Trophoblast cell (in vitro differentiated cells and primary cell): ENCODE results near the gene CDAN1.
A peak's percentile ranks its signal among the peaks of the same experiment; 100 is the strongest.

Source experiments
- DNase-seq, 2 donors: peaks; one replicate each; pipeline ENCODE4 v3.0.0-alpha.2; 2016
- H2AFZ ChIP-seq: 2 replicates; pipeline ENCODE4 v1.6.1; 2013; ENCODE audit warnings: low read length, moderate library complexity, mild to moderate bottlenecking; ENCODE audit not compliant: insufficient read depth, poor library complexity
- H2AK5ac ChIP-seq: 2 replicates; pipeline ENCODE4 v1.6.1; 2013; ENCODE audit warnings: mild to moderate bottlenecking, low read length
- H2BK120ac ChIP-seq: 2 replicates; pipeline ENCODE4 v1.6.1; 2013; ENCODE audit warnings: low read length, mild to moderate bottlenecking, moderate library complexity; ENCODE audit not compliant: insufficient read depth, poor library complexity
- H2BK12ac ChIP-seq: 2 replicates; pipeline ENCODE4 v1.6.1; 2013; ENCODE audit warnings: mild to moderate bottlenecking, low read length, moderate library complexity
- H2BK5ac ChIP-seq: 2 replicates; pipeline ENCODE4 v1.6.1; 2013; ENCODE audit warnings: low read length, low read depth, moderate library complexity, mild to moderate bottlenecking; ENCODE audit not compliant: poor library complexity
- H3K14ac ChIP-seq: 2 replicates; pipeline ENCODE4 v1.6.1; 2013; ENCODE audit warnings: mild to moderate bottlenecking, low read length
- H3K18ac ChIP-seq: 2 replicates; pipeline ENCODE4 v1.6.1; 2013; ENCODE audit warnings: mild to moderate bottlenecking, low read length
- H3K23ac ChIP-seq: 2 replicates; pipeline ENCODE4 v1.6.1; 2013; ENCODE audit warnings: low read length
- H3K27ac ChIP-seq: 2 replicates; pipeline ENCODE4 v1.5.1; 2013; ENCODE audit warnings: low read depth, mild to moderate bottlenecking, inconsistent platforms, low read length, moderate library complexity
- H3K27me3 ChIP-seq: 2 replicates; pipeline ENCODE4 v1.6.1; 2013; ENCODE audit warnings: inconsistent platforms, mild to moderate bottlenecking, low read length, moderate library complexity; ENCODE audit not compliant: insufficient read depth
- H3K36me3 ChIP-seq, 2 experiments: 1 replicate in 1 of 2; 2 replicates in 1 of 2; pipeline ENCODE4 v1.6.1; 2013; ENCODE audit warnings: low read length in 2 of 2, mild to moderate bottlenecking in 2 of 2, moderate library complexity in 1 of 2; ENCODE audit not compliant: insufficient read depth in 2 of 2, control insufficient read depth in 1 of 2
- H3K4ac ChIP-seq: 2 replicates; pipeline ENCODE4 v1.6.1; 2013; ENCODE audit warnings: low read depth, mild to moderate bottlenecking, low read length, moderate library complexity
- H3K4me1 ChIP-seq, 2 experiments: 1 replicate in 1 of 2; 2 replicates in 1 of 2; pipeline ENCODE4 v1.6.1; 2013; ENCODE audit warnings: low read length in 2 of 2, mild to moderate bottlenecking in 2 of 2, moderate library complexity in 1 of 2; ENCODE audit not compliant: insufficient read depth in 2 of 2, control insufficient read depth in 1 of 2
- H3K4me2 ChIP-seq: 2 replicates; pipeline ENCODE4 v1.6.1; 2013; ENCODE audit warnings: inconsistent platforms, mild to moderate bottlenecking, low read length, moderate library complexity
- H3K4me3 ChIP-seq: 2 replicates; pipeline ENCODE4 v1.5.1; 2013; ENCODE audit warnings: mild to moderate bottlenecking, low read depth, low read length, inconsistent platforms
- H3K79me1 ChIP-seq: one replicate; pipeline ENCODE4 v1.6.1; 2013; ENCODE audit warnings: low read length
- H3K79me2 ChIP-seq: 2 replicates; pipeline ENCODE4 v1.6.1; 2013; ENCODE audit warnings: low read length, mild to moderate bottlenecking; ENCODE audit not compliant: control insufficient read depth, insufficient read depth, poor library complexity
- H3K9ac ChIP-seq: 2 replicates; pipeline ENCODE4 v1.6.1; 2013; ENCODE audit warnings: mild to moderate bottlenecking, low read length
- H3K9me3 ChIP-seq: 2 replicates; pipeline ENCODE4 v1.6.1; 2013; ENCODE audit warnings: low read depth, mild to moderate bottlenecking, control low read depth, inconsistent platforms, low read length; ENCODE audit not compliant: insufficient read depth
- H4K12ac ChIP-seq: 2 replicates; pipeline ENCODE4 v1.6.1; 2013; ENCODE audit warnings: low read depth, mild to moderate bottlenecking, low read length, moderate library complexity
- H4K8ac ChIP-seq: 2 replicates; pipeline ENCODE4 v1.6.1; 2013; ENCODE audit warnings: low read depth, mild to moderate bottlenecking, low read length, moderate library complexity
- H4K91ac ChIP-seq: one replicate; pipeline ENCODE4 v1.6.1; 2013; ENCODE audit warnings: low read depth, mild to moderate bottlenecking, low read length, moderate library complexity
- WGBS: extraction: QIAGEN DNeasy Blood & Tissue Kit; methylation state at CpG from one replicate; pipeline ENCODE4 v1.1.7; 2013; ENCODE audit warnings: missing lambda C conversion rate; ENCODE audit not compliant: insufficient read length, insufficient coverage; ENCODE audit errors: extremely low coverage; 5-methylcytosine and 5-hydroxymethylcytosine counted together

Gene CDAN1

GRCh38 chr15:42728972-42729371 lies 8.0 kb downstream of the CDAN1 start:
- H2BK12ac ChIP-seq = no peak overlapping the region

GRCh38 chr15:42728560-42728959 lies 8.4 kb downstream of the CDAN1 start:
- Histone ChIP-seq H4K91ac (no peak overlapping the region), H3K14ac (no peak overlapping the region)
- WGBS = no CpG with 5 or more reads among the region's 5 CpGs

More at GRCh38 chr15:42728972-42729371, 8.0 kb downstream of the CDAN1 start:
- no peak overlapping the region for H2AFZ ChIP-seq
- H3K4me2 ChIP-seq = no peak overlapping the region
- no peak overlapping the region for H3K14ac ChIP-seq
- no peak overlapping the region for H3K4ac ChIP-seq
- DNase-seq = no peak
- no peaks in the 10 kb centered on the region for H3K79me1 ChIP-seq
- H2BK5ac ChIP-seq = no peak overlapping the region
- no peaks in the 10 kb centered on the region for H3K9me3 ChIP-seq
- no peak overlapping the region for H3K9ac ChIP-seq
- no peak overlapping the region for H2BK120ac ChIP-seq
- no peak overlapping the region for H3K23ac ChIP-seq
- H3K27ac ChIP-seq = no peak overlapping the region
- no peak overlapping the region for H4K91ac ChIP-seq
- WGBS = no CpG with 5 or more reads among the region's 14 CpGs
- no peaks in the 10 kb centered on the region for H3K4me1 ChIP-seq
- H3K18ac ChIP-seq = no peak overlapping the region
- no peak overlapping the region for H4K12ac ChIP-seq
- no peaks in the 10 kb centered on the region for H3K27me3 ChIP-seq
- no peak overlapping the region for H2AK5ac ChIP-seq
- no peak overlapping the region for H4K8ac ChIP-seq
- no peak overlapping the region for H3K4me3 ChIP-seq
- H3K79me2 ChIP-seq = no peaks in the 10 kb centered on the region
- peaks cover 76 to 91% of the 10 kb centered on the region in 2 experiments for H3K36me3 ChIP-seq

GRCh38 chr15:42727750-42728381 lies 9.1 kb downstream of the CDAN1 start:
- Histone ChIP-seq H3K36me3 (peaks cover 68 to 89% of the 10 kb centered on the region in 2 experiments), H3K79me1 (no peaks in the 10 kb centered on the region), H3K4me2 (no peak overlapping the region), H2BK120ac (no peak overlapping the region), H3K9ac (no peak overlapping the region), H3K14ac (no peak overlapping the region), H3K27me3 (no peaks in the 10 kb centered on the region), H3K4me3 (no peak overlapping the region), H2AFZ (no peak overlapping the region), H3K18ac (no peak overlapping the region), H3K27ac (no peak overlapping the region), H3K79me2 (no peaks in the 10 kb centered on the region), H2AK5ac (no peak overlapping the region), H4K8ac (no peak overlapping the region), H3K23ac (no peak overlapping the region), H2BK12ac (no peak overlapping the region), H4K91ac (no peak overlapping the region), H4K12ac (no peak overlapping the region), H3K9me3 (no peaks in the 10 kb centered on the region), H2BK5ac (no peak overlapping the region), H3K4me1 (no peaks in the 10 kb centered on the region), H3K4ac (no peak overlapping the region)
- no peak for DNase-seq
- no CpG with 5 or more reads among the region's 13 CpGs for WGBS

More at GRCh38 chr15:42728560-42728959, 8.4 kb downstream of the CDAN1 start:
- Histone ChIP-seq H2AFZ (no peak overlapping the region), H3K9ac (no peak overlapping the region), H4K12ac (no peak overlapping the region), H3K4me2 (no peak overlapping the region), H2BK120ac (no peak overlapping the region), H3K9me3 (no peaks in the 10 kb centered on the region), H2BK12ac (no peak overlapping the region), H3K4me3 (no peak overlapping the region), H3K23ac (no peak overlapping the region), H3K18ac (no peak overlapping the region), H2BK5ac (no peak overlapping the region), H2AK5ac (no peak overlapping the region), H3K4ac (no peak overlapping the region), H3K27me3 (no peaks in the 10 kb centered on the region), H3K4me1 (no peaks in the 10 kb centered on the region), H3K27ac (no peak overlapping the region), H3K79me1 (no peaks in the 10 kb centered on the region), H3K79me2 (no peaks in the 10 kb centered on the region), H3K36me3 (peaks cover 75 to 88% of the 10 kb centered on the region in 2 experiments), H4K8ac (no peak overlapping the region)
- DNase-seq = no peak

DNA sequence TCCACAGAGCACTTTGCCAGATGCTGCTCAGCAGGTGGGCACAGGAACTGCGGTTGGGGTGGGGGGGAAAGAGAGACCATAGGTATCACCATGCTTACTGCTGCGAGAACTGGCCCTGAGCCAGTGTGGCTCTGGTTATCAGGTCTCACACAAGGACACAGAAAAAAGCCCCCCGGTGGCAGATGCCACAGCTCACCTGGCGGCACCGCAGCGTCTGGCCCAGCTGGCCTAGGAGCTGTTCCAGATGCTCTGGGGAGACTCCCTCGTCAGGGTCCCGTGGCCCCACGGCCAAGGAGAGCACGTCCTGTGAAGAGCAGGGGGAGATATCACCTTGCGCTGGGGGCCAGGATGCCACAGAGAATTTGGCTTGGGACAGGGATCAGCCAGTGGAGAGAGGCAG lies 10.8 kb downstream of the CDAN1 start:
- H3K36me3 ChIP-seq = peaks cover 57 to 77% of the 10 kb centered on the region in 2 experiments
- WGBS = no CpG with 5 or more reads among the region's 11 CpGs
- no peak overlapping the region for H2BK120ac ChIP-seq
- H3K27me3 ChIP-seq = no peaks in the 10 kb centered on the region
- H4K12ac ChIP-seq = peak overlapping the region; percentile 26
- H3K18ac ChIP-seq = no peak overlapping the region
- H3K23ac ChIP-seq = no peak overlapping the region
- H3K9me3 ChIP-seq = no peaks in the 10 kb centered on the region
- no peaks in the 10 kb centered on the region for H3K4me1 ChIP-seq
- H3K27ac ChIP-seq = no peak overlapping the region
- no peak overlapping the region for H2BK5ac ChIP-seq
- H4K8ac ChIP-seq = no peak overlapping the region
- H2AFZ ChIP-seq = no peak overlapping the region
- H3K4me3 ChIP-seq = no peak overlapping the region
- H4K91ac ChIP-seq = no peak overlapping the region
- DNase-seq = no peak
- no peaks in the 10 kb centered on the region for H3K79me1 ChIP-seq
- no peak overlapping the region for H3K4ac ChIP-seq
- H2AK5ac ChIP-seq = no peak overlapping the region
- H3K14ac ChIP-seq = no peak overlapping the region
- no peak overlapping the region for H3K4me2 ChIP-seq
- H3K9ac ChIP-seq = no peak overlapping the region
- H2BK12ac ChIP-seq = no peak overlapping the region
- H3K79me2 ChIP-seq = no peaks in the 10 kb centered on the region
